ENCODE results near the gene CORO7.
A peak's percentile ranks its signal among the peaks of the same experiment; 100 is the strongest.

CORO7 gene

GRCh38 chr16:4416200-4417032 lies at the start of gene CORO7:
TSS of gene CORO7 (minus strand) at chr16:4416596. CDS start at chr16:4416518, 78 bp downstream.
- DNase-seq: peak; percentile 97

GRCh38 chr16:4463522-4464163 lies 47.2 kb upstream of the CORO7 start:
- no peak for DNase-seq

DNA sequence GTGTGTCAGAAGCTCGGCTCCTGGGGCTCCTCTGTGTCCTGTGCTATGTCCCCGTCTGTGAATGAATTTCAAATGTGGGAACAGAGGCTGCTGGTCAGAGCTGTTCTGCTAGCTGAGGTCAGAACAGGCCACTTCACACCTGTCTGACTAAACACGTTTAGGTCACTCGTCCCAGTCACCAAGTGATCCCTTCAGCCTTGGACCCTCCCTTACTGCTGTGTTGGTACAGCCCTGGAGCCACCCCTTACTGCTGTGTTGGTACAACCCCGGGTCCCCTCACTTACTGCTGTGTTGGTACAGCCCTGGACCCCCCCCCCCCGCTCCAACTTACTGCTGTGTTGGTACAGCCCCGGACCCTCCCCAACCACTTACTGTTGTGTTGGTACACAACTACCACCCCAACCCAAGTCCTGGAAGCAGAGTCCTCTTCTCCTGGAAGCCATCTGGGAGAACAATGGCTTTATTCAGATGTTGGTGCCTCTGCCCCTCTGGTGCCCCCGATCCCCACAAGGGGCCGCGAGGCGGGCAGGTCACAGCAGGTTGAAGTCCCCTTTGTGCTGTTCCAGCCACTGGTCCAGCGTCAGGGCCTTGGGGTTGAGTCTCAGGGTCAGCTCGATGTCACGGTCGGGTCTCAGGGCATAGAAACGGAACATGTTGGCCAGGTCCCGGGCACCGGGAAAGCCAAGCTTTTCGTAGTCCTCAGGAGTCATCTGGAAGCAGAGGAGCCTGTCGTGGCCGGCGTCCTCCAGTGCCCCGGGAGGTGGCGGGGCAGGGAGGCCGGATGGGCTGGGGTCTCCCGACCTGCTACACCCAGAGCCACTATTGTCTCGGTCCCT lies 45.1 kb upstream of the CORO7 start:
- peak; percentile 13 for DNase-seq

- DNase-seq: no peak
Measured at GRCh38 chr16:4460936-4461249, 44.5 kb upstream of the CORO7 start.

DNA sequence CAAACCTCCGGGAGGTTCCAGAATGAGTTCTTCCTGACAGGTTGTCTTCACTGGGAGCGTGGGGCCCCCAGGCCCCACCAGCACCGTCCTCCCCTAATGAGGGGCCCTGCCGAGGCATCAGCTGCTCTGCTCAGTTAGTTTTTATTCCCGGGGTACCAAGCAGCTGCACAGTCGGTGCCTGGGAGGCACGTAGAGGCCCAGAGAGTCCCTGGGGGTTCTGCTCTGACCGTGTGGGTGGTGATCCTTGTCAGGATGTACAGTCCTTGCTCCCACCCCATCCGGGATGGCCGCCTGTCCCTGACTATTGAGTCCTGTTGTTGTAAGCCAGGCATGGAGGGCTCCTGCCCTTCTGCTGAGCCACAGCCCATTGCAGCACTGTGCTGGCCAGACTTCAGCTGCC lies 39.6 kb upstream of the CORO7 start:
- no peak for DNase-seq

DNA sequence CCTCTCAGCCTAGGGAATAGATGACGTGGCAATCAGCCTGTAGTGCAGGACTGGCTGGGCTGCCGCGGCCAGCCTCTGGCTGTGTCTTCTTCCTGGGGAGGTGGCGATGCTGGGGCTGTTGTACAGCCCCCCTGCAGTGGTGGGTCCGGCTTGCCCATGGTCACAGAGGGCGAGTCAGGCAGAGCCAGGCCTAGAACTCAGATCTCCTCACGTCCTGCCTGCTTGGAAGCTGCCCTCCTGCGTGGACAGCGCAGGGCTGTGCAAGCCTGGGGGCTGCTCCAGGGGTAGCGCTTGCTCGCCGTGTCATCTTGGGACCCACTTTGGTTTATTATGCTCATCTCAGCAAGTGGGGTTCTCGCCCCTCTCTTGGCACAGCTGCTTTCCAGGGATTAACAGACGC lies 38.7 kb upstream of the CORO7 start:
- no peak for DNase-seq

DNA sequence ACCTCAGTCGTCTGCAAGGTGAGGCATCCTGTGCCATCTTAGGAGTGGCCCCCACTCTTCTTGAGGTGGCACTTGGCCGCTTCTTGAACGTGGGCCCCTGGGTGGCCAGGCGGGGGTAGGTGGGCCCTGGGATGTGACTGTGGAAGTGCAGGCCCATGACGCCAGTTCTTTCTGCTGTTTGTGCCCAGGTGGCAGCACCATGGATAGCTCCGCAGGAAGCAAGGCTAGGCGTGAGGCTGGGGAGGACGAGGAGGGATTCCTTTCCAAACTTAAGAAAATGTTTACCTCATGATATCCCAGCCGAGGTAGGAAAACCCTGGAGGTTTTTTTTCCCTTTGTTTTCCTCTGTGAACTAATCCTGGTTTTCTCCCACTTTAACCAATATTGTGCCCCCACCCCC lies 38.2 kb upstream of the CORO7 start:
- DNase-seq: no peak

DNA sequence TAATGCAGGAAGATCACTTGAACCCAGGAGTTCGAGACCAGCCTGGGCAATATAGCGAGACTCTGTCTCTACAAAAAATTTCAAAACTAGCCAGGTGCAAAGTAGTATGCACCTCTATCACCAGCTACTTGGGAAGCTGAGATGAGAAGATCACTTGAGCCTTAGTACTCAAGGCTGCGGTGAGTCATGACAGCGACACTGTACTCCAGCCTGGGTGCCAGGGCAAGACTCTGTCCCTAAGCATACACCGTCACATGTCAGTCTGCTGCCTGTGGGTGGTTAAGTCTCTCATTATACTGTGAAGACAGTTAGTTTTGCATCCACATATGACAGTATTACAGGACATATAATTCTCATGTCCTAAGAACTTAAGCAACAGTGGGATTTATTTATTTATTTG lies 36.3 kb upstream of the CORO7 start:
- DNase-seq: no peak

GRCh38 chr16:4450931-4451519 lies 34.6 kb upstream of the CORO7 start:
- DNase-seq: no peak

DNA sequence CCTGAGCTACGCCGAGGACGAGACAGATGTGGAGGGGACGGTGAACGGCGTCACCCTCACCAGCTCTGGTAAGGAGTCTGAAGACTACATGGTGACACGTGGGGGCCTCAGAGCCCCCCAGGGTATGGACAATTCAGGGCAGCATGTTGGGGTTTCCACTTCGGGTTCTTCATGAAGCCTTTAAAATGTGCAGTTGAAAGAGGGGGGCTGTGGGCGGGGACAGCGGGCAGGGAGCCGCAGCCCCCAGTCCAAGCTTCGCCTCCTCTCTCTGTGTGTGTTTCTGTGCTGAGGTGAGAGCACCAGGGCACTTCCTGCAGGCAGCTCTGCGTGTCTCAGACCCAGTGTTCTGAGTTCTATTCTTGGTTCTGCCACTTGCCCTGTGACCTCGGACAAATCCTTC lies 34.0 kb upstream of the CORO7 start:
- no peak for DNase-seq

- no peak for DNase-seq
Measured at GRCh38 chr16:4443986-4444385, 27.6 kb upstream of the CORO7 start.

GRCh38 chr16:4443271-4443670 lies 26.9 kb upstream of the CORO7 start:
- no peak for DNase-seq

DNA sequence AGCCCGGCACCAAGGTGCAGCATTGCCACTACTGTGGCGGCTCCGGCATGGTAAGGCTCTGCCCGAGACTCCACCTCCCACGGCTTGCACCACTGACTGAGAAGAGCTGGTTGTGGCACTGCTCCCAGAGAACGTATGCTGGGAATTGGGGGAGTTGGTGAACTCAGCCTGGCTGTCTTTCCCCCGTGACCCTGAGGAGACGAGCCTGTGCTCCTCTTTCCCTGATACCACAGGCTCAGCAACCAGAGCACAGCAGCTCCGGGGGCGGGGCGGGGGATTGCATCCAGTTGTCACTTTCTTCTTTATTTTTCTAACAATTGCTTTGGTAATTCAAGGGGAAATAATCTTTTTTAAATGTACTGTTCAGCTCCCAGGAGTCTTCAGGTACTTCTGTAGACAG lies 26.0 kb upstream of the CORO7 start:
- DNase-seq: no peak

GRCh38 chr16:4437366-4437765 lies 21.0 kb upstream of the CORO7 start:
- no peak for DNase-seq

DNA sequence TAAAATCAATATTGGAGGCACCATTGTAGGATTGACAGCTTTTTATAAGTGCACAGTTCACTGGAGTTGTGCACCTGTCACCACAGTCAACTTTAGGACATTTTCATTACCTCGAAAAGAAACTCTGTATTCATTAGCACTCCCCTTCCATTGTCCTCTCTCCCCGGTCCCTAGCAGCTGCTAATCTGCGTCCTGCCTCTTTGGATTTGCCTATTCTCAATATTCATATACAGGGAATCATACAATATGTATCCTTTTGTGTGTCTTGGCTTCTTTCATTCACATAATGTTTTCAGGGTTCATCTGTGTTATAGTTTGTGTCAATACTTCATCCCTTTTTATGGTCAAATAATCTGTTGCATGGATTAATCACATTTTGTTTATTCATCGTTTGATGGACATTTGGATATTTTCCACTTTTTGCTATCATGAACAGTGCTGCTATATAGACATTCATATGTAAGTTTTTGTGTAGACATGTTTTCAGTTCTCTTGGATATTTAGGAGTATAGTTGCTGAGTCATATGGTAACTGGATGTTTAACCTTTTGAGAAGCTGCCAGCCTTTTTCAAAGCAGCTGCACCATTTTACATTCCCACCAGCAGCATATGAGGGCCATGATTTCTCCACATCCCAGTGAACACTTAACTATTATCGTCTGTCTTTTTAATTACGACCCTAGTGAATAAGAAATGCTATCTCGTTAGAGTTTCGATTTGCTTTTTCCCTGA lies 19.1 kb upstream of the CORO7 start:
- DNase-seq: no peak

DNA sequence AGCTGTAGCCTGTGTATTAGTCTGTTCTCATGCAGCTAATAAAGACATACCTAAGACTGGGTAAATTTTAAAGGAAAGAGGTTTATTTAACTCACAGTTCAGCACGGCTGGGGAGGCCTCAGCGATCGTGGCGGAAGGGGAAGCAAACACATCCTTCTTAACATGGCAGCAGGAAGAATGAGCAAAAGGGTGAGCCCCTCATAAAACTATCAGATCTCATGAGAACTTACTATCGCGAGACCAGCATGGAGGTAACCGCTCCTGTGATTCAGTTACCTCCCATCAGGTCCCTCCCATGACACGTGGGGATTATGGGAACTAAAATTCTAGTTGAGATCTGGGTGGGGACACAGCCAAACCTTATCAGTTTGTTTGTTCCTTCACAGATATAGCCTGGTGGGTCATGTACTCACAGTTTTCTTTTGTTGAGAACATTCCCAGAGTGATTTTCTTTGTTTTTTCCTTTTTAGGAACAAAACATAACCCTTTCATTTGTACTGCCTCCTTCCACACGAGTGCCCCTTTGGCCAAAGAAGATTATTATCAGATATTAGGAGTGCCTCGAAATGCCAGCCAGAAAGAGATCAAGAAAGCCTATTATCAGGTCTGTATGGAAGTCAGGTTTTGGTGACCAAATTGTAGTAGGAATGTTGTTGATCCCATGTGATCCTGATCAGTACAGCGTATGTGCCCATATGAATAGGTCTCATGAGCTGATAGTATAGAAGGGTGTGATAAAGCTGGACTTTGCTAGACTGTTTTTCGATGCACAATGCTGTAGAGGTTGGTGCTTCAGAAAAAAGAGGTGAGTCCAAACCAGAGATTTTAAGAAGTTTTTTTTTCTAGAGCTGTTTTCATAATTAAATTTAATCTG lies 17.8 kb upstream of the CORO7 start:
- DNase-seq: no peak

GRCh38 chr16:4433228-4433627 lies 16.8 kb upstream of the CORO7 start:
- no peak for DNase-seq

GRCh38 chr16:4431023-4431422 lies 14.6 kb upstream of the CORO7 start:
- DNase-seq: no peak

DNA sequence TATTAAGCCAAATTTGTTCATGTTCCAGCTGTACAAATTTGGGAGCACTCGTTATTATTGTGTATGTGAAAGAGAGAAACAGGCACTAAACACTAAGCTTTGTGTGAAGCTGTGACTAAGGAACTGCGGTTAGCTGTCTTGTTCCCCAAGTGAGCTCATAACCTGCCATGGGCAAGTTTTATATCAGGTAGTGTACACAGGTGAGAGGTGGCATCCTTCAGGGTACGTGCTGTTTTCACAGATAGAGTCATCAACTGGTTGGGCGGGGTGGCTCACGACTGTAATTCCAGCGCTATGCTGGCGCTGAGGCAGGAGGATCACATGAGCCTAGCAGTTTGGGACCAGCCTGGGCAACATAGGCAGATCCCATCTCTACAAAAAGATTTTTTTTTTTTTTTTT lies 12.1 kb upstream of the CORO7 start:
- no peak for DNase-seq

- no peak for DNase-seq
Measured at GRCh38 chr16:4426722-4427372, 10.5 kb upstream of the CORO7 start.

DNA sequence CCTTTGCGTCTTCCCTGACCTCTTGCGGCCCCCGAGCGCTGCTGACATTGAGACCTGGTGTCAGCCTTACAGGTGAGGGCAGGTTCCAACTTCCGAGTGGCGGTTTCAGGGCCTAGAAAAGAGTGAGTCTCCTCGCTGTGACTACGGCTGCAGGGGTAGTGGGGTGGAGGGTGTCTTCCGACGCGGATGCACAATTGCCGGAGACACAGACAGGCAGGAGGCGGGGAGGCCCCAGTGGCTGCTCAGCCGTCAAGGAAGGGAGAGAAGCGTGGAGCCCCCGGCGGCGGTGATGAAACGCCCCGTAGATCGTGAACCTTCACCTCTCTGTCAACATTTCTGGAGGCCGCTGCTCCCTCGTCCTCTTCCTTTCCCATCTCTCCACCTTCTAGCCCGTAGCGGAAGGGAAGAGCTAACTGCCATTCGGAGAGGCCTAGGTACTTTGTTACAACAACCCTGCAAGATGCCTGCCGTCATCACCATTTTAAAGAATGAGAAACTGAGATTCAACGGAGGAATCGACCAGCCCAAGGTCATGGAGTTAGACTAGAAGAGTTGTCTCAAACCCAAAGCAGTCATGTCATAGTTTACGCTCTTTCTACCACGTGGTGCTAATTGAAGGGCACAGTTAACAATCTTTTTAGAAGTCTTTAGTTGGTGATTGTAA lies 9.8 kb upstream of the CORO7 start:
- no peak for DNase-seq
